ENCODE data around the gene LZTR1.
A peak's percentile ranks its signal among the peaks of the same experiment; 100 is the strongest.
"Not testable (repeated sequence)": the region's sequence is repeated elsewhere in the genome, so short reads cannot be mapped to it uniquely, and the experiment has no call there.

Gene LZTR1

GRCh38 chr22:20997536-20998257 is 15.6 kb downstream of the LZTR1 start:
- DNase-seq = no peak

GRCh38 chr22:20998411-20999336 is 16.6 kb downstream of the LZTR1 start:
- DNase-seq = no peak

GRCh38 chr22:20999350-21000206 is 17.5 kb downstream of the LZTR1 start:
- no peak for DNase-seq

- DNase-seq = no peak
Observed at GRCh38 chr22:21000207-21000986, 18.3 kb downstream of the LZTR1 start.

- DNase-seq = no peak
Observed at GRCh38 chr22:21000987-21001600, 19.0 kb downstream of the LZTR1 start.

GRCh38 chr22:21001601-21002325 is 19.7 kb downstream of the LZTR1 start, which contains the start of gene THAP7:
TSS of gene THAP7 (minus strand) at chr22:21002118. CDS start at chr22:21001911, 207 bp downstream.
- DNase-seq = peak; percentile 75

- no peak for DNase-seq
Observed at GRCh38 chr22:21003782-21004181, 21.7 kb downstream of the LZTR1 start.

GRCh38 chr22:21009208-21009607 is 27.1 kb downstream of the LZTR1 start:
- not testable (repeated sequence) for DNase-seq

- DNase-seq = no peak
Observed at GRCh38 chr22:21009638-21010425, 27.7 kb downstream of the LZTR1 start.

- DNase-seq = no peak
Observed at GRCh38 chr22:21010426-21011113, 28.5 kb downstream of the LZTR1 start.

GRCh38 chr22:21012446-21013407 is 30.6 kb downstream of the LZTR1 start:
- DNase-seq = peak; percentile 59

- no peak for DNase-seq
Observed at GRCh38 chr22:21013657-21014201, 31.6 kb downstream of the LZTR1 start.

GRCh38 chr22:21014202-21014725 is 32.2 kb downstream of the LZTR1 start:
- DNase-seq = peak; percentile 84

- peak; percentile 41 for DNase-seq
Observed at GRCh38 chr22:21014726-21015465, 32.8 kb downstream of the LZTR1 start, which contains the start of gene P2RX6. TSS of gene P2RX6 (plus strand) at chr22:21015165. CDS start at chr22:21015175, 10 bp downstream.

- DNase-seq = no peak
Observed at GRCh38 chr22:21015466-21016006, 33.4 kb downstream of the LZTR1 start.

All from NCI-H524 treated with DMSO at 0.1 percent for 48 hours (cell line).